Right lobe of liver (tissue), 4 donors: ENCODE results near the gene SLC2A14.

Experiments
- CTCF ChIP-seq, 4 donors: fragments of 200-600 bp in 3 of 4; fragments of 450-650 bp in 1 of 4; IDR thresholded peaks; one replicate each; pipeline versions ENCODE4 v1.5.1 to v1.8.0; 2016 to 2022; ENCODE audit warnings: antibody characterized with exemption in 4 of 4, mild to moderate bottlenecking in 2 of 4
- POLR2A ChIP-seq: fragments of 450-650 bp; IDR thresholded peaks from one replicate; pipeline ENCODE4 v1.6.1; 2017; ENCODE audit warnings: antibody characterized with exemption, mild to moderate bottlenecking
- donor health status: DM: no; HTN: no; CAD: no.
- donor health status: DM: no; HTN: no; CAD: no.
- donor health status: DM: no; HTN: yes; CAD: no.

DNA sequence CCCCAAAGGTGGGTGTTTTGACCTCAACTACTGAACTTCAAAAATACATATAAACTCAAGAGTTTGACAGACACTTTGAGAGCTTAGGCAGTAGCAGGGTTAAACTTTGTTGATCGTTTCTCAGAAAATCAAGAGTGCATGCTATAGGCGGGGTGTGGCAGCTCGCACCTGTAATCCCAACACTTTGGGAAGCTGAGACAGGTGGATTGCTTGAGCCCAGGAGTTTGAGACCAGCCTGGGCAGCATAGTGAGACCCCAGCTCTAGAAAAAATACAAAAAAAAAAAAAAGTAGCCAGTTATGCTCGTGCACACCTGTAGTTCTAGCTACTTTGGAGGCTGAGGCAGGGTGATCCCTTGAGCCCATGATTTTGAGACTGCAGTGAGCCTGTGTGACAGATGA is 71.3 kb downstream of the SLC2A14 start:
- TF ChIP-seq CTCF (IDR thresholded peaks at IDR 0.05) (no peak), POLR2A (no peak)
